Fibroblast of gingiva (primary cell): ENCODE results near the gene RHOBTB3.

Experiments used
- DNase-seq: peaks from one replicate; pipeline ENCODE4 v3.0.0-alpha.2; 2011; ENCODE audit warnings: low read depth

RHOBTB3 gene

DNA sequence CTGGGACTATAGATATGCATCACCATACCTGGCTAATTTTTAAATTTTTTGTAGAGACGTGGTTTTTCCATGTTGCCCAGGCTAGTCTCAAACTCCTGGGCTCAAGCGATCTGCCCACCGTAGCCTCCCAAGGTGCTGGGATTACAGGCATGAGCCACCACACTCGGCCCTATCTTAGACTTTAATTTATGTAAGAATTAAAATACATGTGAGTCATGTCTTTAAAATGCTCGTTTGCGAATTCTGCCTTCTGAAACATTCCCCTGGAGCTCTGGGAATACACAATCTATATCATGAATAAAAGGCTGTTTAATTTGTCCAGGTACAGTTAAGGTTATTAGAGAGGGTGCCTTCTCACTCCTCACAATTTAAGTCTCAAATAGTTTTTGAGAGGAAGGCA is 32.8 kb downstream of the RHOBTB3 start:
- no peak for DNase-seq

DNA sequence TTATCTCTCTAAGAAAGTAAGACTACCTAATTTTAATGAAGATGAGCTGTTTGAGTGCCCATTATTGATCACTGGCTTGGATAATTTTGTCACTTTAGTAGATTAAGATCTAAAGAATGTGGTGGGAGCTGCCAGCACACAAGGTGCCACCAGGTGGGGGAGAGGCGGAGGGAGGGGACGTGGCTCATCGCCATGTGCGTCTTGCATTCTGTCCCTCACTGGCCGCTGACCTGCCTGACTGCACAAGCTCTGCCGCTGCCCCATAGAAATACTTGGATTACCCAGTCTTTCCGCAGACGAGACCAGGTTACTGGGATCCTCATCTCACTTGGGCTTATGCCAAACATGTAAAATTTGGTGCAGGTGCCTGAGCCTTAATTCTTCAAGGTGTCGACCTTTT is 37.6 kb downstream of the RHOBTB3 start:
- DNase-seq = no peak

- no peak for DNase-seq
These were observed 39.9 kb downstream of the RHOBTB3 start for GRCh38 chr5:95770830-95771708.

DNA sequence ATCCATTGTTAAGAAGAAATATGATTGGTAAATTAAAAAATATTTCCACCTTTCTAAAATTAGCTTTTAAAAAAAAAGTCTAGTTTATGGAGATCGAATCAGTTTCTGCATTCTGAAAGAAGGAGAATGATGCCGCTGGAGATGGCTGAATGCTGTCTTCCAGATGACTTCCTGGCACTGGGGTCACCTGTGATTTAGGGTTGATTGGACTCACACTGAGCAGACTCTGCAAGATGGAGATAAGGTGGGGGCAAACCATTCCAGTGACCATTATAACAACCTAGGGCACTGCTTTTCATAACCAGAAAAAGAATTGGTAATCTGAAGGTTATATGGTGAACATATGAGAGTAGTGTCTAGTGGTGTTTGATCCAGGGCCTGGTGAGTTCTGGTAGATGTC is 40.8 kb downstream of the RHOBTB3 start:
- no peak for DNase-seq

DNA sequence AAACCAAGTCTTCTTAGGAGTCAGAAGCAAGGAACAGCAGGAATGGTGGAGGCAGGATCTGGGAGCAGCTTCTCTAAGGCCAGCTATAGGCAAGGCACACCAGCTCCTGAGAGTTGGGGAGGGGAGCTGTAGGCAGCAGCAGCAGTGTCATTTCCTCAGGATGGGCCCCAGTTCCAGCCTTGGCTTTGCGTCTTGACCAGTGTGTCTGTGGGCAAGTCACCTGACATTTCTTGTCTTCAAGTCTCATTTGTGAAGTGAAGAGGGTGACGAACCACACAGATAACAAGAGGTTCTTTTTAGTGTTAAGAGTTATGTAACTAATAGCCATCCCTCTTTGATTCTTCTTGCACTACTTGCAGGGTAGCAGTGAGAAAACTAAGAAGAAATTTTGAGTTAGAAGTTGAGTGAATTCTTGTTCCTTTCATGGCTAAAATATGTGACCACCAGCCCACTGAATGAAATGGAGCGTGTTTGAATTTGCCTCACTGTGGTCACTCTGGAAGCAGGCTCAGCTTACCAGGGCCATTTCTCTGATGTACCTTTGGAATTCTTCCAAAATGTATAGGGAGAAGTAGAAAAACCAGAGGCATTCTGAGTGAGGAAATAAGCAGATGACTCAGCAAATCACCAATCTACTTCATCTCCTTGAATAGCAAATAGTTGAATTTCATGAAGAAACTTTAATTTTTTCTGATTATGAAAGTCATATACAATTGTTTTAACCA is 42.4 kb downstream of the RHOBTB3 start:
- peak; percentile 58 for DNase-seq

GRCh38 chr5:95777441-95777840 is 46.3 kb downstream of the RHOBTB3 start:
- DNase-seq = peak; percentile 50

DNA sequence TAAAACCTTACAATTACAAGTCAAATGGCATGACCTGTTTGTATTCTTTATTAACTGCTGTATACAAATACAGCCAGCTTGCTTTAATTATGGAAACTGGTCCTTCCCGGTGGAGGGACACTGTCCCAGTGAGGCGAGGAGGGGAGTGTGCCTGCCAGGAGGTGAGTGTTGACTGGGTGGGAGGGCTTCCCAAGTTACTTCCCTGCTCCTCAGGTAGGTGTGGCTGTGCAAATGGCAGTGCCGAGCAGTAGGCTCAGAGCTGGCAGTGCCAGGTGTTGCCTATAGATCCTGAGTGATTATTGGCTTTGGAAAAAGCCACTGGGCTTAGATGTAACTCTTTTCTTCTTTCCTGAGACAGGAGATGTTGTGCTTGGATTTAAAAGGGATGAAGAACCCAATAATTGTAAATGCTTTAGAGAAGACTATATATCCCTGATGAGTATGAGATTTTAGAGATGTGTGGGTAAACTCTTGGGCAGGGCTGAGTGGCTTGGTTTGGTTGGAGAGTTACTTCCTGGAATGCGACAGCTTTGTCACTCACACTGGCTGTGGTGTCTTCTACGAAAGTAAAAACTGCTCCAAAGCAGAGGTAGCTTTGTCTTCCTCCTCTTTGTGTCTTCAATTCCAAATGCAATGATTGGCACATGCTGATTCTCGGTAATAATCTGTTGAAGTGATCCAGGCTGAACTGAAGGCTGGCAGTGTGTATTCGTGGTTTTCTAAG is 47.7 kb downstream of the RHOBTB3 start:
- no peak for DNase-seq

DNA sequence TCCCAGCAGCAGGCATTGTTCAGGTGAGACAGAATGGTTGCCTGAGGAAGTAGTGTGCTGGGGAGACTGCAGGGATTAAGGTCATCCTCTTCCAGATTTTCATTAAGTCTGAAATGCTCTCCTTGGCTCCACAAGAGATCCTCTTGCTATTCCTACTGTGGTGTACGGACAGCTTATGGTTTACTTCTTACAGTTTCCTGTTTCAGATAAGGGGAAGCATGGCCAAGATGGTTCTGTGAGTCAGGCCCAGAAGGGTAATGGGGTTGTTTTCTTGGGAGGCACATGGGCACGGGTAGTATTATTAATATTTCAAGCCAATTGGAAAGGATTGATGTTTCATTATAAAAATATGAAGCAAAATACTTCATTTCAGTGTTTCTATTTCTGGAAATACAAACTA is 48.5 kb downstream of the RHOBTB3 start:
- peak; percentile 32 for DNase-seq

DNA sequence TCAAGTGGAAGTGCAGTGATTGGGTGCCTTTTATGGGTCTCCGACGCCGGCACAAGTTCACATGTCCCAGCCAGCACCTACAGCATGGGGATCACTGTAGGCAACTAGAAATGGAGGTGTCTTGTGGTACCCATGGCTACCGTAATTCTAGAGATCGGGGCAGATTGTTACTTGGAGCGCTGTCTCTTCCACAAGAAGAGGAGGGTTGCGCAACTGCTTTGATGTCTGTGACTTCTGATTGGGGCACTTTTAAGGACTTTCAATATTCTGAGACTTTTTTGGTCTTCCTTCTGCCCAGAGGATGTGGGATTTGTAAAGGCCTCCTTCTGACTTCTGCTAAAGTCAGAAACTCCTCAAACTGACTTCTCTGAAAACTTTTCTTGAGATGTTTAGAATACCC is 49.5 kb downstream of the RHOBTB3 start:
- DNase-seq = no peak

GRCh38 chr5:95781101-95781583 is 50.0 kb downstream of the RHOBTB3 start:
- peak; percentile 90 for DNase-seq

DNA sequence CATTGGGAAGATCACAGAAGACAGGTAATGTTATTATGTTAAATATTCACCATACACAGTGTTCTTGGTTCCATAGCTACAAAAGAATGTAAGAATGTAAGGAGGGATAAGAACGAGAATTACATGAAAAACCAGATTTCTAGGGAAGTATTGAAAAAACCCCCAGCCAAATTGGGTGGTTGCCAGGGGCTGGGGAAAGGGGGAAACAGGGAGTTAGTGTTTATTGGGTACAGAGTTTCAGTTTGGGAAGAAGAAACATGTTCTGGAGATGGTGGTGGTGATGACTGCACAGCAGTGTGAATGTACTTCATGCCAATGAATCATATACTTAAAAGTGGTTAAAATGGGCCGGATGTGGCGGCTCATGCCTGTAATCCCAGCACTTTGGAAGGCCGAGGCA is 51.0 kb downstream of the RHOBTB3 start:
- no peak for DNase-seq

DNA sequence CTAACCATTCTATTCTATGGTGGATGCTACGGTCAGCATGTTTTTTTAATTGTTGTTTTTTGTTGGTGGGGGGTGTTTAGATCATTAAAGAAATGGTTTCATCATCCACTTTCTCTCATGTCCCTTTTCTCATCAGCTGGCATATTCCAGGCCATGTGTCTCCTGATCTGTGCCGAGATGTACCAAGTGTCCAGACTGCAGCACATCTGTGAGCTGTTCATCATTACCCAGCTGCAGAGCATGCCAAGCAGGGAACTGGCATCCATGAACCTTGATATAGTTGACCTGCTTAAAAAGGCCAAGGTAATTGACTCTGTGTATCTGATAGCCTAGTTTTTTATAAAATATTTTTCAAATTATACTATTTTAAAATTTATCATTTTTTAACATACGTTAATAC is 52.5 kb downstream of the RHOBTB3 start:
- no peak for DNase-seq

DNA sequence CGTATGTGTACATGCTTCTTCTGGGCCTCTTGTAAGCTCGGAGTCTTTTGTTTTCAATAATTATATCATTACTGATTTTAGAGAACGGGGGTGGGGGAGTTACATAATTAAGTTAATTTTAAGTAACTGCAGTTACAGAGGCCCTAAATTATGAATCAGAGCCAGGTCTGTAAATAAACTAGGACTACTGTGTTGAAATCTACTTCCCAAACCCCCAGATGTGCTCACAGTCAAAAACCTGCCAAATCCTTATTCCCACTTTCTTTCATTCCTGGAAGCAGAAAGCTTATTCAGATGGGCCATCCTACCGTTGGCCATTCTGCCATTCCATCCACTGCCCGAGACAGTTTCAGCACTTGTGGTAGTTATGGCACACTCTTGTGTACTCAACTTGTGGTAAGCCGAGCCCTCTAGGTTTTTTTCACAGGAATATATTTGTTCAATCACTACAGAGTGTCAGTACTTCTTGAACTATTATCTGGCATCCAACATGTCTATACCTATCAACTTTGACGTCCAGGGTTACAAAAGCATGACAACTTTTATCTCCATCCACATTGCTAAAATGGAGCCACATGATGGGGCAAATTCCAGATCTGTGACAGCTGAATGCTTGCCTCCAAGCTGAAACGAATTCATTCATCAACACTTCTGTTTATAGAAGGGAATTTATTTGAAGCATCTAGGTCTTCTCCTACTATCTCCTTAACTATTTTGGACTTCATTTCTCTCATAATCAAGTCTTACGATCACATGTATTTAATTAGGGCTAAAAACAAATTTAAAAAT is 53.6 kb downstream of the RHOBTB3 start:
- peak; percentile 20 for DNase-seq

DNA sequence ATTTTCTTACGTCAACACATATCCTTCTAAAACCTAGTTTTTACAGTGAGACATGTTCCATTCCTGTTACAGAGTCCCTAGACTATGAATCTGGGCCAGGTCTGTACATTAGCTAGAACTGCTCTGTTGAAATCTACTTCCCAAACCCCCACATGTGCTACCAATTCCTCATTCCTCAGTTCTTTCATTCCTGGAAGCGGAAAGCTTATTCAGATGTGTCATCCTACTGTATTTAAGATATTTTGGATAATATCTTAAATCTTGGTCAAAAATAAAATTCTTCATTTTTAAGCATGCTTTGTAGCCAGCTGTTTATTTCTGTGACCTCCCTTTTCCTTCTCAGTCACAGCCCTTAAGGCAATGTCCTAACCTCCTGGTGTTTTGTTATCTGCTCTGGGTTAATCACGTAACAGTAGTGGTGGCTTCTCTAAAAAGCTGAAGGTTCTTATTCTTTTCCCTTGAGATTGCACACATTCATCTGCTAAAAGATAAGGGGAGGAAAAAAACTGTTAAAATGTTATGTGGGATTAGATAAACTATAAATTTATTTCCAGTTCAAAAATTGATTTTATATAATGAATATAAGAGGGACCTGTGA is 55.8 kb downstream of the RHOBTB3 start:
- peak; percentile 33 for DNase-seq

GRCh38 chr5:95788493-95788892 is 57.4 kb downstream of the RHOBTB3 start:
- no peak for DNase-seq

GRCh38 chr5:95791751-95792150 is 60.6 kb downstream of the RHOBTB3 start:
- no peak for DNase-seq

DNA sequence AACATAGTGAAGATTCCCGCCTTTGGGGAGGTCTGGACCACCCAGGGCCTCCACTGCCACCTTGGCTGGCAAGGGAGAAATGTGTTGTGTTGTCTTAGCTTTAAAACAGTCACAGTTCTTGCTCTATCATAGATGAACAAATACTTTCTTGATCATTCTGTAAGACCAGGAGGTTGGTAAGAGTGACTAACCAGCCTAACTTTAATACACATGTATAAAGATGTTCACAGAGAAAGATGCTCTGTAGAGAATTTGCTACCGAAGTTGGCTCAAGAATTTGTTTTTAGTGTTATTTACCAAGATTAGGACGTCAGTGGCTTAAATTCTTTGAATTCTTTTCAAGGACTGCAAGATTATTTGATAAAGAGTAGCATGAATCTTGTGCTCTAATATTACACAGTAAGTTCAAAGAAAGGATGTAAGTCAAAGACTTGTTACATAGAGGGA is 63.0 kb downstream of the RHOBTB3 start:
- no peak for DNase-seq

DNA sequence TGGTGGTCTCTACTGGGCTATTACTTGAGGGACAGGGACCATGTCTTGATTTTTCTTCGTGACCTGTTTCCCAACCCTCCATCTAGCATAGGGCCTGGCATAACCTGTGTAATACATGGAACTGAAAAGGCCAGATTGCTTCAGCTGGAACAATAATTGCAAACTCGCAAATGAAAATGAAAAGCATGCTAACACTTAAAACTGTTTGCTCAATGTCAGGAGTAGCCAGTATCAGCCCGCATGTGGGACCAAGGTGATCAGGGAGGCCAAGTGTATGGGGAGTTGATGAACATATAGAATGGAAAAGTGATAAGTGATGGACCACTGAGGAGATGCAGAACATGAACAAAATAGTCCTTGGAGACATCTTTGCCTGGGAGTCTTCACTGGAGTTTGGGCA is 66.2 kb downstream of the RHOBTB3 start:
- no peak for DNase-seq

- no peak for DNase-seq
These were observed 66.9 kb downstream of the RHOBTB3 start for GRCh38 chr5:95798048-95798447.

DNA sequence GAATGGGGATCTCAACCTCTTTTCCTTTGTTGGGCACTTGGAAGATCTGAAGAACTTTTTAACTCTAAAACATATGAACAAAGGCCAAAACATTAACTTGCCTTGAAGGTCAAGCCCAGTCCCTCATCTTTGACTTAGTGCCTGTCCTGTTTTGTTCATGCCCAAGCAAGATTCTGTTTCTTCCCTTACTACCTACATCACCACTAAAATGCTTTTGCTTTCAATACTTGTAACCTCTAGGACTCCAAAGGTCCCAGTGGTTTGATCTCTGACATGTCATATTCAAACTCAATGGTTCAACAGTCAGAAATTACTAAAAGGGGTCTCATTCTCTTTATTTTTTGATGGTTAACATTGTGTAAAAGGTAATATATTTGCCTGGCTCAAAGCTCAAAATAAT is 67.4 kb downstream of the RHOBTB3 start:
- DNase-seq = no peak

DNA sequence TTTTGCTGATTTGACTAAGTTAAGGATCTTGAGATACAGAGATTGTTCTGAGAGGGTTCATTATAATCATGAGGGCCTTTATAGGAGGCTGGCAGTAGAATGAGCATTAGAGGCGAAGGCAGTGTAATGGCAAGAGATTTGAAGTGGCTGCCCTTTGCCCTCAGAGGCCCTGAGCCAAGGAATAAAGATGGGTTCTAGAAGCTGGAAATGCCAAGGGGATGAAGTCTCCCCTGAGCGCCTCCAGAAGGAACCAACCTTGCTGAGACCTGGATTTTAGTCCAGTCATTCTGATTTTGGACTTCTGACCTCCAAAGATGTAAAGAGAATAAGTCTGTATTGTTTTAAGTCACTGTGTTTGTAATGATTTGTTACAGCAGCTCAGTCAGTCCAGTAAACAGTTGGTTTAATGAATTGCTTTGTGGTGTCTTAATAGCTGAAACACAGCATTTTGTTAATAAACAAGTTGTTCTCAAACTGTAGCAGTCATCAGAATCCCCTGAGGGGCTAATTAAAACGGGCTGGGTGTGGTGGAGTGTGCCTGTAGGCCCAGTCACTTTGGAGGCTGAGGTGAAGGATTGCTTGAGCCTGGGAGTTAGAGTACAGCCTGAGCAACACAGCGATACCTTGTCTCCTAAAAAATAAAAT is 68.2 kb downstream of the RHOBTB3 start:
- no peak for DNase-seq
